ACHN (cell line): ENCODE results near the gene TMSB15B.
"Not testable (repeated sequence)": the region's sequence is repeated elsewhere in the genome, so short reads cannot be mapped to it uniquely, and the experiment has no call there.

Experiments used
- DNase-seq: peaks from one replicate; pipeline ENCODE4 v3.0.0-alpha.2; 2015
- in situ Hi-C: cut with HindIII; loops from 2 replicates; pipeline ENCODE4 v1.10.0; 2017; ENCODE audit warnings: low sequenced_read_pairs, low pct_ligation_motif_present, low pct_unique_long_range_greater_than_20kb

The TMSB15B gene

GRCh38 chrX:104013606-104014005 lies 51.2 kb downstream of the TMSB15B start, which contains the start of gene H2BW1:
Gene H2BW1 (minus strand): TSS chrX:104013708. CDS start chrX:104013576, 132 bp downstream.
- DNase-seq: no peak
- in situ Hi-C loops: no loop called here

DNA sequence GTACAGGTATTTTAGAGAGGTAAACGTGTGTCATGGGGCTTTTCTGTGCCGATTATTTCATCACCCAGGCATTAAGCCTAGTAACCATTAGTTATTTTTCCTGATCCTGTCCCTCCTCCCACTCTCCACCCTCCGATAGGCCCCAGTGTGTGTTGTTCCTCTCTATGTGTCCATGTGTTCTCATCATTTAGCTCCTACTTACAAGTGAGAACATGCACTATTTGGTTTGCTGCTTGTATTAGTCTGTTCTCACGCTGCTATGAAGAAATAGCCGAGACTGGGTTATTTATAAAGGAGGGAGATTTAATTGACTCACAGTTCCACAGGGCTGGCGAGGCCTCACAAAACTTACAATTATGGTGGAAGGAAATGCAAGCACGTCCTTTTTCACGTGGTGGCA lies 53.1 kb downstream of the TMSB15B start:
- in situ Hi-C loops: not testable (repeated sequence)

More for the DNA sequence above, 53.1 kb downstream of the TMSB15B start:
- not testable (repeated sequence) for DNase-seq
